D721Med (cell line): ENCODE data around the gene LIMD2.
A peak's percentile ranks its signal among the peaks of the same experiment; 100 is the strongest.

ENCODE experiments used
- DNase-seq: peaks from one replicate; pipeline ENCODE4 v3.0.0; 2011; ENCODE audit warnings: low spot score; ENCODE audit not compliant: insufficient read length
- FAIRE-seq: peaks from 2 replicates; lab custom pipeline; 2011; peaks lifted over from hg19 to GRCh38; lab: Jason Lieb, UNC
- TF ChIP-seq, protein P1 (sequence below): IDR thresholded peaks from 2 replicates; pipeline ENCODE4 v1.5.1; 2012; ENCODE audit warnings: mild to moderate bottlenecking, control low read depth; ENCODE audit not compliant: insufficient read depth; ENCODE audit errors: missing control alignments

LIMD2 gene

DNA sequence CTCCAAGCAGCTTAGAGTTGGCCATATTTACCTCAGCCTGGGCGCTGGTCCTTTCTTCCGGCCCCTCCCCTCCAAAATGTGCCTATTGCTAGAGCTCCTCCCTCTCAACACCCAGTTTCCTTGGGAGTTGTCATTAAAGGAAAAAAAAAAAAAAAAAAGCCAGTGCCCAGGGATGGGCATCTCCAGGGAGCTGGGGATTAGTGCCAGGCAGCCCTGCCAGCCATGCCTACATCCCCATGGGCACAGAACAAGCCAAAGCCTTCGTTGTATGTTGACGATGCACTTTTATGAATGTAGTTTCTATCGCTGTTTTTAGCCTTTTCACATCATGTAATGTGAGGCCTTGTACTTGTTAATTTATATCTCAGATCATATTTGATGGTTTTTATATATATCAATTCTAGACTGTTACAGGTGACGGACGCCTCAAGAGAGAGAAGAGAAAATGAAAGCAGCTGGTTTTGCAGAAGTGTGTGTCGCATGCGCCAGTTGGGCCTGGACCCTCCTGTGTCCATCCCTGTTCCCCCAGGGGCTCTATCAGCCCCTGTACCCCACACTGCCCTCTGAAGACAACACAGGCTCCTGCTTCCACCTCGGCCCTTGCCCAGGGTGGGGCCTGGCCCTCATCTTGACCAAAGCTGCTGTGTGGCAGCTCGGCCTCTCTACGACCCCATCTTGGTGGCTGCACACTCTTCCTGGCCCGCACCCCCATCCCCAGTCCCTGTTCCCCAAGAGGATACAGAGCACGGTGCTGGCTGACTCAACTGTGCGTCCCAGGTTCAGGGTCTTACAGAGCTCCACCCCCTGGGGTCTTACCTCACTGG lies 4.8 kb downstream of the LIMD2 start:
- no peak for DNase-seq
- TF ChIP-seq, protein P1, sequence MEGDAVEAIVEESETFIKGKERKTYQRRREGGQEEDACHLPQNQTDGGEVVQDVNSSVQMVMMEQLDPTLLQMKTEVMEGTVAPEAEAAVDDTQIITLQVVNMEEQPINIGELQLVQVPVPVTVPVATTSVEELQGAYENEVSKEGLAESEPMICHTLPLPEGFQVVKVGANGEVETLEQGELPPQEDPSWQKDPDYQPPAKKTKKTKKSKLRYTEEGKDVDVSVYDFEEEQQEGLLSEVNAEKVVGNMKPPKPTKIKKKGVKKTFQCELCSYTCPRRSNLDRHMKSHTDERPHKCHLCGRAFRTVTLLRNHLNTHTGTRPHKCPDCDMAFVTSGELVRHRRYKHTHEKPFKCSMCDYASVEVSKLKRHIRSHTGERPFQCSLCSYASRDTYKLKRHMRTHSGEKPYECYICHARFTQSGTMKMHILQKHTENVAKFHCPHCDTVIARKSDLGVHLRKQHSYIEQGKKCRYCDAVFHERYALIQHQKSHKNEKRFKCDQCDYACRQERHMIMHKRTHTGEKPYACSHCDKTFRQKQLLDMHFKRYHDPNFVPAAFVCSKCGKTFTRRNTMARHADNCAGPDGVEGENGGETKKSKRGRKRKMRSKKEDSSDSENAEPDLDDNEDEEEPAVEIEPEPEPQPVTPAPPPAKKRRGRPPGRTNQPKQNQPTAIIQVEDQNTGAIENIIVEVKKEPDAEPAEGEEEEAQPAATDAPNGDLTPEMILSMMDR: no peak
- FAIRE-seq: no peak

DNA sequence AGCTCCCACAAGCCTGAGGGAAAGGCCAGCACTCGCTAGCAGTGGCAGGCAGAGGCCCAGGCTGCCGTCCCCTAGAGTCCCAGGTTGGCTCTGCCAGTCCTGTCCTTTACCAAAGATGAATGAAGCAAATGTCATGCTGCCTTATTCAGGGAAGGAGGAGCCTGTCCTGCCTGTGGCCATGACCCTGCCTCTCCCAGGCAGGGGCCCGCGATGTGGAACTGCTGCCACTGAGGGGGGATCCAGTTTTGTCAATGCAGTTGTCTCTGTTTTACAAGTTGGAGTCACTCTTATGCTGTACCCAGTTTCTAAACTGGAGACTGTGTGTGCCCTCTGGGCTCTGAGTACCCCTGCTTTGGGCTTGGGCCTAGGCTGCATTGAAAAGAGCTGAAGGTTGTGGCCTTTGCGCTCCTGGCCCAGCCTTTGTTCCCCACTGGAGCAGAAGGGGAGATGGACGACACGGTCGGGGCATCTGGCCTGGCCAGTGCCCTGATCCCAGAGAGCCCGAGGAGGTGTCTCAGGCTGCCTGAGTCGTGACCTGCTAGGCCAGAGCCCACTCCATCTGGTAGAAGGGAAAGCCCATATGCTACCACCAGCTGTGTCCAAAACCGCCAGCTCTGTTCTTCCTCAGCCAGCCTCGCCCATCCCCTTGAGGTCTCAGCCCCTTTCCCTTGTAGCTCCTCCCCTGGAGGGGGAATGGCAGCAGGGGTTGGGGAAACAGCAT lies 5.5 kb downstream of the LIMD2 start:
- peak; percentile 59 for DNase-seq
- no peak for FAIRE-seq
- TF ChIP-seq, protein P1: no peak

DNA sequence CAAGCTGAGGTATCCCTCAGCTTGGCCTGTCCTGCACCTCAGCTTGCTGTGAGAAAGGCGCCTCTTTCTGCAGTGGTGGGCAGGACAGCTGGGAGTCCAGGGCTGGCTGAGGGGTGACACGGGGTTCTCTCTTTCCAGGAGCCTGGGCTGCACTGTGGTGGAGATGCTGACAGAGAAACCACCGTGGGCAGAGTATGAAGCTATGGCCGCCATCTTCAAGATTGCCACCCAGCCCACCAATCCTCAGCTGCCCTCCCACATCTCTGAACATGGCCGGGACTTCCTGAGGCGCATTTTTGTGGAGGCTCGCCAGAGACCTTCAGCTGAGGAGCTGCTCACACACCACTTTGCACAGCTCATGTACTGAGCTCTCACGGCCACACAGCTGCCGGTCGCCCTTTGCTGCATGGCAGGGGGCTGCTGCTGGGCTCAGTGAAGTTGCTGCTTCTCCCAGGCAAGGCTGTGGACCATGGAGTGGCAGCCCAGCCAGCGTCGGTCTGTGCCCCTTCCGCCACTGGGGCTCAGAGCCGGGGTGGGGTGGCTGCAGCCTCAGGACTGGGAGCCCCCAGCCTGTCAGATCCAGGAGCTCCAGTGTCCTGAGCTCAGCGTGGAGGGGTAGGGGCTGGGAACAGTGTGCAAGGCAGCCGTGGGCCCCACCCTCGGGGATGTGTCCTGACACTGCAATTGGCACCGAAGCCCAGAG lies 6.4 kb downstream of the LIMD2 start:
- DNase-seq (no peak), FAIRE-seq (no peak)
- TF ChIP-seq, protein P1: no peak

DNA sequence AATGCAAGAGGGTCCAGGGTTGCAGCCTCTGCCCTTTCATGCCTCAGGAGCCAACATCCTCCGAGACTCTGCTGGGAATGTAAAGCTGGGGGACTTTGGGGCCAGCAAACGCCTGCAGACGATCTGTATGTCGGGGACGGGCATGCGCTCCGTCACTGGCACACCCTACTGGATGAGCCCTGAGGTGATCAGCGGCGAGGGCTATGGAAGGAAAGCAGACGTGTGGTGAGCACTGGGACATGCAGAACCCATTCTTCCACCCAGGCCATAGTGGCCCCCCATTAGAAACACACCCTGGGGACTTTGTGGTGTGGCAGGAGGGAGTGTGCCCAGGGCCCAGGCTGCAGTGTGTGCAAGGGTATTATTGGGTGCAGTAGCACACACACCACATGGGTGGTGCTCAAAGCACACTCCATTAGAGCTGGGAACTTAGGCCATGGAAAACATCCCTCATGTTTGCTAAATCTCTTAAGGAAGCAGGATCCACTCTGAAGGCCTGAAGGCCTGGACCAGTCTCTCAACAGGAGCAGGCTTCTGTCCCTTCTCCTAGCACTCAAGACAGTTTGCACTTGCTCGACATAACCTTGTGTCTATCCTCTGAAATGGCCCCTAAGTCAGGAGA lies 7.6 kb downstream of the LIMD2 start:
- no peak for FAIRE-seq
- TF ChIP-seq, protein P1: no peak
- DNase-seq: no peak

DNA sequence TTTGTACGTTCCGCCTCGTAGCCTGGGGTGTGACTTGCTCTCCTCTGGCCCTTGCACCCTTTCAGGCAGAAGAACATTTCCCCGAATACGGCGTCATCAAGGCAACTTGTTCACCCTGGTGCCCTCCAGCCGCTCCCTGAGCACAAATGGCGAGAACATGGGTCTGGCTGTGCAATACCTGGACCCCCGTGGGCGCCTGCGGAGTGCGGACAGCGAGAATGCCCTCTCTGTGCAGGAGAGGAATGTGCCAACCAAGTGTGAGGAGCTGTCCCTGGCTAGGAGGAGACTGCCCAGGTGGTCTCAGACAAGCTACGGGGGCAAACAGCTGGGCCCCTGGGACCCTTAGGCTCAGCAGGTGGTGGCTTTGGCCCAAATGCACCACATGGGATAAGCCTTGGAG lies 10.4 kb downstream of the LIMD2 start:
- no peak for DNase-seq
- TF ChIP-seq, protein P1: no peak
- no peak for FAIRE-seq

DNA sequence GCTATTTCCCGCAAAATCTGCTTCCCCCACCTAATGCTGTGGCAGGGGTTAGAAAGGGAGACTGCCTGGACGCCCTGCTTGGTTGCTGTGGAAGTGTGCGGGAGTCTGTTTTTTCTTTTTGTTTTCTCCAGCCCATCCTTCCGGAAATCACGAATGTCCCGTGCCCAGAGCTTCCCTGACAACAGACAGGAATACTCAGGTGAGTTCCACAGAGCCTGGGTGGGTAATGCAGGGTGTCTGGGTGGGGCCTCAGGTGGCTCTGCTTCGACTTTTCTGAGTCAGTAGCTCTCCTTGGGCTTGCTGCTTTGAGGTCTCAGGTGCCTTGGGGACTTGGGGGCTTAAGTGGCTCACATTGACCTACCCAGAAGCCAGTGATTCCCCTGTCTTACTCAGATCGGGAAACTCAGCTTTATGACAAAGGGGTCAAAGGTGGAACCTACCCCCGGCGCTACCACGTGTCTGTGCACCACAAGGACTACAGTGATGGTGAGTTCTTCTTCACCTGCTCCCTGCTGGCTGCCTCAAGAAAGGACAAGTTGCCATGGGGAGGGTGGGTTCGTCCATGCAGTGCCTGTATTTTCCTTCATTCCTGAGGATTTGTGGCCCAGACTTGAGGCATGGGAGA lies 11.4 kb downstream of the LIMD2 start:
- TF ChIP-seq, protein P1: no peak
- FAIRE-seq (no peak), DNase-seq (no peak)
